G401 (cell line): ENCODE results near the gene CCDC134. TPM values are rescaled to one million over a fixed set of nuclear protein-coding genes. Genes with fewer than 3 reads are reported as not detected.
"Not testable (repeated sequence)": the region's sequence is repeated elsewhere in the genome, so short reads cannot be mapped to it uniquely, and the experiment has no call there.

Experiments used
- DNase-seq: peaks from one replicate; pipeline ENCODE4 v3.0.0-alpha.2; 2015; ENCODE audit warnings: low spot score
- in situ Hi-C: cut with HindIII; loops from 2 replicates; pipeline ENCODE4 v1.10.0; 2016; ENCODE audit warnings: low sequenced_read_pairs, mixed read lengths
- total RNA-seq: library from RNA; depleted of rRNA; stranded (reverse); fragments of >200 nt; shearing (Covaris generic); gene quantifications from 2 replicates; pipeline ENCODE4 v1.2.3, GENCODE V29; 2014

Gene CCDC134
- total RNA-seq, 1 experiment from 2014 or later, result 10.0 TPM

GRCh38 chr22:41820447-41820846 lies 20.0 kb downstream of the CCDC134 start:
- no peak for DNase-seq
- in situ Hi-C loops, result no loop called here

- in situ Hi-C loops, result no loop called here
- DNase-seq, result no peak
Observed at GRCh38 chr22:41821471-41822316, 21.2 kb downstream of the CCDC134 start.

- in situ Hi-C loops, result no loop called here
- peak; percentile 81 for DNase-seq
Observed at GRCh38 chr22:41822317-41823057, 22.0 kb downstream of the CCDC134 start.

GRCh38 chr22:41823797-41824196 lies 23.3 kb downstream of the CCDC134 start:
- no peak for DNase-seq
- in situ Hi-C loops, result no loop called here

- in situ Hi-C loops, result no loop called here
- no peak for DNase-seq
Observed at GRCh38 chr22:41825376-41825775, 24.9 kb downstream of the CCDC134 start.

GRCh38 chr22:41826021-41826420 lies 25.5 kb downstream of the CCDC134 start:
- in situ Hi-C loops, result no loop called here
- no peak for DNase-seq

- no peak for DNase-seq
- in situ Hi-C loops, result no loop called here
Observed at GRCh38 chr22:41826430-41827383, 26.2 kb downstream of the CCDC134 start.

- DNase-seq, result no peak
- in situ Hi-C loops, result no loop called here
Observed at GRCh38 chr22:41827671-41828070, 27.2 kb downstream of the CCDC134 start.

GRCh38 chr22:41828516-41828915 lies 28.0 kb downstream of the CCDC134 start:
- DNase-seq, result no peak
- in situ Hi-C loops, result no loop called here

GRCh38 chr22:41830174-41830573 lies 29.7 kb downstream of the CCDC134 start:
- no peak for DNase-seq
- in situ Hi-C loops, result no loop called here

GRCh38 chr22:41831383-41831782 lies 30.9 kb downstream of the CCDC134 start:
- in situ Hi-C loops, result no loop called here
- DNase-seq, result no peak

- in situ Hi-C loops, result no loop called here
- DNase-seq, result no peak
Observed at GRCh38 chr22:41831828-41832552, 31.5 kb downstream of the CCDC134 start.

GRCh38 chr22:41832553-41833368 lies 32.3 kb downstream of the CCDC134 start, which contains the start of gene SREBF2:
Gene SREBF2, plus strand, starts transcription at chr22:41833105. Its CDS starts 166 bp downstream, at chr22:41833271.
- DNase-seq, result peak; percentile 99

GRCh38 chr22:41833369-41834004 lies 33.0 kb downstream of the CCDC134 start:
- in situ Hi-C loops, result no loop called here
- DNase-seq, result peak; percentile 56

More at GRCh38 chr22:41832553-41833368, 32.3 kb downstream of the CCDC134 start, which contains the start of gene SREBF2:
- in situ Hi-C loops, result no loop called here

- peak; percentile 57 for DNase-seq
- in situ Hi-C loops, result no loop called here
Observed at GRCh38 chr22:41834005-41834944, 33.8 kb downstream of the CCDC134 start.

- in situ Hi-C loops, DNase-seq: not testable (repeated sequence)
Observed at GRCh38 chr22:41835462-41835861, 35.0 kb downstream of the CCDC134 start.
